ENCODE measurements around the gene ERI3.

DNA sequence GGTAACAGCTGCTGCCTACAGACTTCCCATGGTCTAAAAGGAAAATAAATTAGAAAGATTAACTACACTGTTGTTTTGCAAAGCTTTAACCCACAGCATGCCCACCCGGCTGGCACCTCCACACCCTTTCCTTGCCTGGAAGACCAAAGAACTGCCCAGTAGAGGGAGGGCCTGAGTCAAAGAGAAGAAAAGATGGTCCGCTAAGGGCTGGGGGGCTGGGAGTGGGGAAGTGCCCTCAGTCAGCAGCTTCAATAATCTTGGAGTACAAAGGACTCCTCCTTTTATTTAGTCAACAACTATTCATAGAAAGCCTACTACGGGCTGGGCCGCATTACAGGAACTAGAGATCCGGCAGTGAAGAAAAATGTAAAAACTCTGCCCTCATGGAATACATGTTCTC, 40.6 kb downstream of the ERI3 start:
- TF ChIP-seq RFX5 (IDR thresholded peaks at IDR 0.05): no peak
- no peak for TF ChIP-seq MYC (IDR thresholded peaks at IDR 0.05; ENCODE audit: borderline replicate concordance, low read length)
- no peak for TF ChIP-seq ZSCAN20 (CRISPR knock-in tag; IDR thresholded peaks at IDR 0.05)
- TF ChIP-seq POLR2A (IDR thresholded peaks at IDR 0.05; ENCODE audit: low read length): no peak
- no peak for TF ChIP-seq KDM5A (IDR thresholded peaks at IDR 0.05)
- TF ChIP-seq, protein P1, sequence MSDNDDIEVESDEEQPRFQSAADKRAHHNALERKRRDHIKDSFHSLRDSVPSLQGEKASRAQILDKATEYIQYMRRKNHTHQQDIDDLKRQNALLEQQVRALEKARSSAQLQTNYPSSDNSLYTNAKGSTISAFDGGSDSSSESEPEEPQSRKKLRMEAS (IDR thresholded peaks at IDR 0.05): no peak
